ENCODE measurements around the gene SELENOI.
"Not testable (repeated sequence)": the region's sequence is repeated elsewhere in the genome, so short reads cannot be mapped to it uniquely, and the experiment has no call there.

Gene SELENOI

GRCh38 chr2:26359886-26360473 is 14.0 kb downstream of the SELENOI start:
- DNase-seq, result no peak

GRCh38 chr2:26363323-26363722 is 17.4 kb downstream of the SELENOI start:
- no peak for DNase-seq

DNA sequence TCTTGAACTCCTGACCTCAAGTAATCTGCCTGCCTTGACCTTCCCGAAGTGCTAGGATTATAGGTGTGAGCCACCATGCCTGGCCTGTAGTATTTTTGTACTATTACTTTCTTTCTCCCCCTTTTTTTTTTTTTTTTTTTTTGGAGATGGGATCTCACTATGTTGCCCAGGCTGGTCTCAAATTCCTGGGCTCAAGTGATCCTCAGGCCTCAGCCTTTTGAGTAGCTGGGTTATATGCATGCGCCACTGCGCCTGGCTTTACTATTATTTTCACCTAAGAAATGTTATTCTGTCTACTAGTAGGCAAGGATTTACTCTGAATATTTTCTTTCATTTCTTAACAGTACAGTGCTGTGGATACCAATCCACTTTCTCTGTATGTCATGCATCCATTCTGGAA is 18.0 kb downstream of the SELENOI start:
- no peak for DNase-seq

DNA sequence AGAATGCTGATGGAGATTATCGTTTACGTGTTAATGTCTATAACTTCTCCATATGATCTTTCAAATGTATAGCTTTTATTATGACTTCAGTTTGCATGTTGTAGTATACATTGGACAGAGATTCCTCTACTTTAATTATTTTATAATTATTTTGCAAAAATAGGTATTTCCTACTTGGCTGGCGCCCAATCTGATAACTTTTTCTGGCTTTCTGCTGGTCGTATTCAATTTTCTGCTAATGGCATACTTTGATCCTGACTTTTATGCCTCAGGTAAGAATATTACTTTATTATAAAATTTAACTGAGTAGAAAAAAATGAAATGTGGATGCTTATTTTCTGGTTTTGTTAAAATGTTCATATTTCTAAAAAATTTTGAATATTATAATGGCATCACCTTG is 18.7 kb downstream of the SELENOI start:
- no peak for DNase-seq

GRCh38 chr2:26366957-26367356 is 21.0 kb downstream of the SELENOI start:
- no peak for DNase-seq

GRCh38 chr2:26369664-26370063 is 23.7 kb downstream of the SELENOI start:
- DNase-seq, result not testable (repeated sequence)

DNA sequence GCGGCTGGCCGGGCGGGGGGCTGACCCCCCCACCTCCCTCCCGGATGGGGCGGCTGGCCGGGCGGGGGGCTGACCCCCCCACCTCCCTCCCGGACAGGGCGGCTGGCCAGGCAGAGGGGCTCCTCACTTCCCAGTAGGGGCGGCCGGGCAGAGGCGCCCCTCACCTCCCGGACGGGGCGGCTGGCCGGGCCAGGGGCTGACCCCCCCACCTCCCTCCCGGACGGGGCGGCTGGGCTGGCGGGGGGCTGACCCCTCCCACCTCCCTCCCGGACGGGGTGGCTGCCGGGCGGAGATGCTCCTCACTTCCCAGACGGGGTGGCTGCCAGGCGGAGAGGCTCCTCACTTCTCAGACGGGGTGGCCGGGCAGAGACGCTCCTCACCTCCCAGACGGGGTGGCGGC is 25.0 kb downstream of the SELENOI start:
- DNase-seq, result not testable (repeated sequence)

DNA sequence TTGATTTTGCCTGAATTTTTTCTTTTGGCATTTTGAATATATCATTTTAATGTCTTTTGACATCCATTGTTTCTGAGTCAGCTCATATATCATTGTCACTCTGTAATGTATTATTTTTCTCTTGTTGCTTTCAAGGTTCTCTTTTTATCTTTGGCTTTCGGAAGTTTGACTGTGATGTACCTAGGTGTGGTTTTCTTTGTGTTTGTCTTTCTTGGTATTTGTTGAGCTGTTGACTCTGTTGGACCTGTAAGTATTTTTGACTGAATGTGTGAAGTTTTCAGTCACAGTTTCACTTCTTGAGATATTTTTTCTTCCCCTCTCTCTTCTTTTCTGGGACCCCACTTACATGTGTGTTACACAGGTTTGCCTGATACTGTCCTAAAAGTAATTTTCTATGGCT is 30.9 kb downstream of the SELENOI start:
- no peak for DNase-seq

DNA sequence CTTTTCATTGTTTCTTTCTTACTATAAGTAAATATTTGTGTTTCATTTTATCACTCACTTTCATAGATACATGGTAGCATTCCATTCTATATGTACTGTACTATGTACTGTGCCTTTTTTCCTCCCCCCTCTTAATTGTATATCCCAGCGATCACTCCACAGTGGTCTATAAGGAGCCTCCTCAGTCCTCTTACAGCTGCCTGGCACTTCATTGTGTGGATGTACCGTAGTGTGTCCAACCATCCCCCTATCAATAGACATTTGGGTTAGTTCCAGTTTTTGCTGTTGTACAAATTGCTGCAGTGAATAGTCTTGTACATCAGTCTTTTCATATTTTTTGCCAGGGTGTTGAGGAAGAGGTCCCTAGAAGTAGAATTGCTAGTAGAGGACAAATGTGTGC is 34.3 kb downstream of the SELENOI start:
- DNase-seq, result no peak

DNA sequence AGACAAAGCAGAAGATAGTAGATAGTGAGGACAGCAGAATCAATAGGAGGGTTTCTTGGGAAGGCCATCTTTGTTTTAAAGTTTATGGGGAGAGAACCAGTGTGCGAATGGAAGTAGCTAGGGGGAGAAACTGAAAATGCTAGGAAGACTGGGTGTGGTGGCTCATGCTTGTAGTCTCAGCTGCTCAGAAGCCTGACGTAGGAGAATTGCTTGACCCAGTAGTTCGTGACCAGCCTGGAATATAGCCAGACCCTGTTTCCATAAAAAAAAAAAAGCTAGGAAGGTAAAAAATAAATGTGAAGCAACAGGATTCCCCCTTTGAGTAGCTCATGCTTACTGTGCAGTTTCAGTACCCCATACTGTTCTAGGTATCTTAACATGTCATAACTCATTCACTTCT is 36.6 kb downstream of the SELENOI start:
- no peak for DNase-seq

DNA sequence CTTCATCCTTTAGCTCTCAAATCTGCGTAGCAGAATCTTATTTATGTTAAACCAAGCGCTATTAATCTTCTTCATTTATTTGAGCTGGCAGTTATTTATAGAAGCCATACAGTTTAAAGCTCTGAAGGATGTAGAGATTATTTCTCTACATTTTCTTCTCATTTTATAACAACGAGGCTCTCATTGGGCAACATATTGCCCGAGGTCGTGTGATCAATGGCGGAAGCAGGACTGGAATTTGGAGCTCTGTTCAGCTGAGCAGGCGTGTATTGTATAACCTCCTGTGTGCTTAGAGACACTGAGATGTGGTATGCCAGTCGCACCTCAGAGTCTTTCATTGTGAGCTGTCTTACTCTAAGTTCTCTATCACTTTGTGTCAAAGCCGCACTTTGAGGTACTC is 38.2 kb downstream of the SELENOI start:
- no peak for DNase-seq

GRCh38 chr2:26384597-26384996 is 38.7 kb downstream of the SELENOI start:
- no peak for DNase-seq

DNA sequence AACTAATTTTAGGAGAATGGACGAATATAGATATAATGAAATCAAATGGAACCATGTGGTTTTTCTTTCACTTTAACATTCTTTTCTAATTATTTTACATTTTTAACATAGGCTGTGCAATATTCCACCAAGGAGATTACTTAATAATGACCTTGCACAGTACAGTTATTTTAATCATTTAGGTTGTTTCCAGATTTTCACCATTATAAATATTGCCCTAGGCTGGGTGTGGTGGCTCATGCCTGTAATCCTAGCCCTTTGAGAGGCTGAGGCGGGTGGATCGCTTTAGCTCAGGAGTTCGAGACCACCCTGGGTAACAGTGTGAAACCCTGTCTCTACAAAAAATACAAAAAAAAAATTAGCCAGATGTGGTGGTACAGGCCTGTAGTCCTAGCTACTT is 41.2 kb downstream of the SELENOI start:
- no peak for DNase-seq

DNA sequence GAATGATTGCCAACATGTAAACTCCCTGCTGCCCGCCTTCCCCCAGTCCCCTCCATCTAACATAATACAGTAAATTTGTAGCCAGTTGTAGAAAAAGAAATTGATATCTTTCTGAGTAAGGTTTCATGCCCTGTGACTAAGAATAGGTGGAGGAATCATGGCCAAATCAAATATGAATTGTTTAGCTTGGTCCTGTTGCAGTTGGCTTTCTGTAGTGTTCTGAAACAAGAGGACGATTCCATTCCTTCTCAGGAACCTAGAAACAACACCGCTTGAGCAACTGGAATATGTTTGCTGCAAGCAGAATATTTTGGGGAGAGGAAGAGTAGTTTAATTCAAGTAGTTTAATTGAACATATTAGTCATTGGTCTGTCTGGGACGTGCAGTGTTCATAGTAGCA is 48.8 kb downstream of the SELENOI start:
- no peak for DNase-seq

GRCh38 chr2:26395394-26395793 is 49.5 kb downstream of the SELENOI start:
- DNase-seq, result peak; percentile 7

DNA sequence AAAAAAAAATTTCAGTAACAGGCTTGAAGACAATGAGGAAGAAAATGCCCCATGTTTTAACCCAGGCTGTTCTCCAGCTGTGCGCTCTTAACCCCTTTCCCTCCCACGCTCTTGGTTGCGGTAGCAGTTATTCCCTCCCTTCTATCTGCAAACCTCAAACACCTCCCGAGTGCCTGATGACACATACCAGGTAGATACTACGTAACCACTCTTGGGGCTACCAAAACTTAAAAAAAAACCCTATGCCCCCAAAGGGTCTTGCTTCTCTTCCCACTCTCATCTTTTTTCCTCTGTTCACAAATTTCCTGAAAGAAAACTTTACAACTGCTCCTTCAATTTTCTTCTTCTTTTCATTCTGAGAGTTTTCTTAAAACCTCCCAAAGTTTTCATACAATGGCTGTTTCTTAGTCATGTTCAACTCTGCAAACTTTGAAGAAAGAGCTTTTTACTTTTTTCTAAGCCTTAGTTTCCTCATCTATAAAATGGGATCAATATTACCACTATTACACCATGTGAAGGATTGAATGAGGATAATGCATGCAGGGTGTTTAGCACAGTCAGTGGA is 50.9 kb downstream of the SELENOI start:
- no peak for DNase-seq

- no peak for DNase-seq
These were observed 53.9 kb downstream of the SELENOI start for GRCh38 chr2:26399771-26400376.

DNA sequence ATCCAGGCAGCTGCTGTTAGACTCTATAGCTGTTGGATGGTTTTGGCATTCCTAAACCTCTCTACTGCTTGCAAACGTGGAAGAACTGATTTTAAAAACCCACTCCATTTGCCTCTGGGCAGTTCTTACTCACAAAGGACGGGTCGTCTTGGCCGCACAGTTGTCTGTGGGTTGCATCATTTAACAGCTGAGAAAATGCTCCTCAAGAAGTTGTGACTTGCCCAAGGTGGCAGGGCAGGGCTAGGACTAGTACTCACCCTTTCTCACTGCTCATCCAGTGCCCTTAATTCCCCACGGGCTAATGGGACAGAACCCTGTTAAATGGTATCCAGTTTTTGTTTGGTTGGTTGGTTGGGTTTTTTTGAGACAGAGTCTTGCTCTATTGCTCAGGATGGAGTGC is 54.8 kb downstream of the SELENOI start:
- DNase-seq, result no peak

GRCh38 chr2:26401739-26402541 is 56.0 kb downstream of the SELENOI start, which contains the start of gene DRC1:
DRC1 (plus strand) TSS chr2:26401920; CDS start chr2:26401990, 70 bp downstream.
- peak; percentile 59 for DNase-seq

GRCh38 chr2:26407526-26407925 is 61.6 kb downstream of the SELENOI start:
- no peak for DNase-seq

- no peak for DNase-seq
These were observed 63.8 kb downstream of the SELENOI start for GRCh38 chr2:26409785-26410184.

- DNase-seq, result no peak
These were observed 64.9 kb downstream of the SELENOI start for GRCh38 chr2:26410764-26411243.

- no peak for DNase-seq
These were observed 65.5 kb downstream of the SELENOI start for GRCh38 chr2:26411419-26411818.

Measured in midbrain (tissue), 1 donor.